Endothelial cell of hepatic sinusoid (primary cell): Measurements from ENCODE around the gene KLF7.

ENCODE experiments used
- in situ Hi-C: cut with HindIII; loops from 2 replicates; pipeline ENCODE4 v1.10.0; 2017; ENCODE audit warnings: low sequenced_read_pairs

Gene KLF7

GRCh38 chr2:207130958-207131521 lies 34.7 kb downstream of the KLF7 start:
- in situ Hi-C loops: no loop called here

- in situ Hi-C loops: no loop called here
Observed at GRCh38 chr2:207129821-207130220, 35.9 kb downstream of the KLF7 start.

DNA sequence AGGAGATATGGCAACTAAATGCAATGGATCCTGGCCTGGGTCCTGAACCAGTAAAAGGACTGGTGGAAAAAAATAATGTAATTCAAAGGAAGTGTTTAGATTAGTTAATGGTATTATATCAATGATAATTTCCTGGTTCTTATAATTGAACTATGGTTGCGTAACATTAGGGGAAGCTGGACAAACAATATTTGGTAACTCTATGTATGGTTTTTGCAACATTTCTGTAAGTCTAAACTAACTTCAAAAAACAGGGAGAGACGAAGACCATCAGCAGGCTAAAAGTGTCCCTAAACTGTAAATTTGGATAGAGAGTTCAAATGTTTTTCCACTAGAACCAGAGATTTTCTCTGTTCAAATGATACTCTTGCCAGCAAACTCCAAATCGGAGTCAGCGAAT lies 36.9 kb downstream of the KLF7 start:
- in situ Hi-C loops: no loop called here

GRCh38 chr2:207126724-207127308 lies 38.9 kb downstream of the KLF7 start:
- in situ Hi-C loops: no loop called here

GRCh38 chr2:207123776-207124391 lies 41.9 kb downstream of the KLF7 start:
- in situ Hi-C loops: no loop called here

DNA sequence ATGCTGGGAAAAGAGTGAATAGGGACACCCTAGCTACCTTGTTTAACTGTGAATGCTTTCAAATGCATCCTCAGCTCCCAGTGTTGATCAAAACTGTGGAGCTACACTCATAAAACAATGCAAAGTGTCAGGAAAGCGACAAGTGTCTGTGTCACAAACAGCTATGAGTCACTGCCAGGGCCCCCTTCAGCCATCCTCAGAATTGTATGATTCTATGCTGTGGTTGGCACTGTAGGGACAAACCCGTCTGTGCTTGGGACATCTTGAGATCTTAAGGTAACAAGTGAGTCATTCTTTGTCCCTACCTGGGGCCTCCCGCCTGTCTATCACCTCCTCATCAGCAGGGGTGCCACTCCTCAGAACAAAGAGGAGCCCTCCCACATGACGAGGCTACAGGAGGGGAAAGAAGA lies 42.4 kb downstream of the KLF7 start:
- in situ Hi-C loops: no loop called here

DNA sequence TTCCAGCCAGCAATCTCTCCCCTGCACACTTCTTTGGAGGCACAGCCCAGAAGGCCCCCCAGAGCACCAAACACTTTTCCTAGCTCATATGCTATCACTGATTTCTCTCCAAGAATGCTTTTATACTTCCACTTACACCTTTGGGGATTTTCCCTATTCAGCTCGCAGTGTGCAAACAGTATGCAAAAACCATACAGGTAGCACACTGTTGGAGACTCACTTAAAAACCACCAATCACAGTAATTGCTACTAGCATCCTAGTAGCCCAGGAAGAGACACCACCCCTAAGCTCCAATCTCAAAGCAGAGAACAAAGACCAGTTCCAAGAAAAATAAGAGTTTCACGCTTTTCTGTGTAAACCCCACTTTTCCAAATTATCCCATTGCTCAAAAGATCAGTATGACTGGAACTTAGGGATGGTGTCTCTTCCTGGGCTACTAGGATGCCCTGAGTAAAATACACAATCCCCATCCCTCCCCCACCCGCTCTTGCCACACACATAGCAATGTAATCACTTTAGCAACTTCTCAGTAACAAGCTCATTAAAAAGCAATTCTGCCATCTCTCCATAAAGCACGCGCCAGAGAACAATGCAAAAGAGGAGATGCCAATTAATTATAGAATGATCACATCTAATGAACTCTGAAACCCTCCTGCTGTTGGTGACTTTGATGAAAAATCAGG lies 43.0 kb downstream of the KLF7 start:
- in situ Hi-C loops: no loop called here

- in situ Hi-C loops: no loop called here
Observed at GRCh38 chr2:207121784-207122183, 44.0 kb downstream of the KLF7 start.

DNA sequence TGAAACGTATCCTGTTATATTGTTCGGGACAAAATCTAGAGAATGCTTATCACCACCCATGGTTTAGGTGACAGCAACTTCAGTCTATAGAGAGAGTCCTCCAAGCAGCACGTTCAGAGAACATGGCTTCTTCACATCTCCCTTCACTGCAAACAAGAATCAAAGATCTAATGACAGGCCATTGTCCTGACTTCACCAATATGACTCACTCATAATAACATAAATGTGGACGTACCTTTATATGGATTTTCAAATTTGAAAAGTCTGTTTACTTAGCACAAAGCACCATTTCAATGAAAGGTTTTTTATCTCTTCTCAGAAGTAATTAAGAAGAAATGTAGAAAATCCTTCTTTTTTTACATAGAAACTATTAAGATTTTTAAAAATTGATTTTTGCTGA lies 46.7 kb downstream of the KLF7 start:
- in situ Hi-C loops: no loop called here

DNA sequence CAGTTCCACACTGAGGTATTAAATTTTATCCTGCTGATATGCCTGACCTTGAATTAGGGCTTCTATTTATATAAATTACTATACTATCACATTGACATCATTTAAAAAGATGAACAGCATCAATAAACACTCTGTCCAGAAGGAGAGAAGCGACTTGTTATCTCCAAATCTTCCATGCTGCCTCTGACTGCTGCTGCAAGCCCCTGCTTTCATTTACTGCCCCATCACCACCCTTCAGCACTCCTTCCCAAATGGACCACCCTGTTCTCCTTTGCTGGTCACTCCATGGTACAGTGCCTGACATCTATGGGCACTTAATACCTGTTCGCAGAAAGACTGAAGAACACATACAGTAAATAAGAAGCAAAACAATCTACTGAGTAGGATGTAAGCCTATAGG lies 48.1 kb downstream of the KLF7 start:
- in situ Hi-C loops: no loop called here

DNA sequence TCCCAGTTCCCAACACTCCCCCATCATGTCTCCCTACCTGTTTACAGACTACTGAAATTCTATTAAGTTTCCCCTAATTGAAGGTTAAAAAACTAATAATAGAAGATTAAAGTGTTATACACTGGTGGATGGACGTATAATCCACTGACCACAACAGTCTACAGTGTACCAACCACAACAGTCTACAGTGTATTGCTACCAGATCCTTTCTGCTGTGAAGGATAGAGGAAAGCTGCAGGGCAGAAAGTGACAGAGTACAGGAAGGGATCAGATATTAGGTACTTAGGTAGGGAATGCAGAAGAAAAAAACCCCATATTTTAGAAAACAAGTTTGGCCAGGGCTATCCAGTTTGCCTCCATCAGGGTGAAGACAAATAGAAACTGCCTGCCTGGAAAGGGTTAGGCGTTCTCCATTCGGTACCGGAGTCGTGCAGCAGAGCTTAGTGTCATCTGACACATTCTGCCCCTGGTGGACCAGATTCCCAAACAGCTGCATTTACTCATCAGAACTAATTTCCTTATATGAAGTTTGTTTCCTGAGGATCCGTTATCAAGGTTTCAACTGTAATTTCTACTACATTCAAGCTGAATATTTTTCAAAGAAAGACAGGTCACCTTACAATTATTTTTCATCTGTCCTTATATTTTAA lies 49.9 kb downstream of the KLF7 start:
- in situ Hi-C loops: no loop called here

- in situ Hi-C loops: no loop called here
Observed at GRCh38 chr2:207113414-207113813, 52.3 kb downstream of the KLF7 start.

- in situ Hi-C loops: no loop called here
Observed at GRCh38 chr2:207112785-207113184, 53.0 kb downstream of the KLF7 start.

DNA sequence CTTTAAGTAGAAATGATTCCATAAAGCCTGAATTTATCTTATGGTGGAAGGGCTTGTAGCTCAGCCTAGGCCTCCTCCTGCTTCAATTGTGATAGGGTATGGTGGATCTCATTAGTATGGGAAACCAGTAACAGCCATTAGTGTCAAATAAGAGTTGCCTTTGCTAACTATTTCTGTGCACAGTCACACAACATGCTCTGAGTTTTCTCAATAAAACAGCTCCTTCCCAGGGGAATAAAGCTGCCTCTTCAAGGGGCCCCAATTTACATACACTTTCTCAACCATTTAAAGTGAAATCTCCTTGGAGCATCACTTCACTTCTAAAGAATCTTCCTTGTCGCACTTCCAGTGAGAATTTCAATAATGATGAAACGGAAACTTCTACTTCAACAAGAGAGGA lies 53.4 kb downstream of the KLF7 start:
- in situ Hi-C loops: no loop called here

GRCh38 chr2:207111757-207112156 lies 54.0 kb downstream of the KLF7 start:
- in situ Hi-C loops: no loop called here

GRCh38 chr2:207110715-207111114 lies 55.0 kb downstream of the KLF7 start:
- in situ Hi-C loops: no loop called here

- in situ Hi-C loops: no loop called here
Observed at GRCh38 chr2:207110310-207110709, 55.4 kb downstream of the KLF7 start.

DNA sequence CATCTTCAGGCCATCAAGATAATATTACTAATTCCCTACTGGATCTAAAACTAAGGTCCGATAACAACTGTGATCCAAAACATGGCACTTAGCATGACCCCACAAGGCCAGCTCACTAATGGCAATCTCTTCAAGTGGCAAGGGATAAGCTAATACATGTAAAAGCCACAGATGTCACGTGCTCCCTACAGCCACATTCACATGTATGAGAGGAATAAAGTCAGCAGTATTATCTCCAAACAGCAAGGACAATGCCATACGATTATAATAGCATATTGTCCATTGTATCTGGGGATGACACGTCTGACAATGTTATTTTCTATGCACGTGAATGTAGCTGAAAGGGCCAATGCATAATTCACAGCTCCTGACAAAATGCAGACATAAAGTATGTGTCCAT lies 56.0 kb downstream of the KLF7 start:
- in situ Hi-C loops: loop anchor here (5.0 kb wide), 1 partner anchor 33 kb away; no protein-coding TSS in a partner anchor

DNA sequence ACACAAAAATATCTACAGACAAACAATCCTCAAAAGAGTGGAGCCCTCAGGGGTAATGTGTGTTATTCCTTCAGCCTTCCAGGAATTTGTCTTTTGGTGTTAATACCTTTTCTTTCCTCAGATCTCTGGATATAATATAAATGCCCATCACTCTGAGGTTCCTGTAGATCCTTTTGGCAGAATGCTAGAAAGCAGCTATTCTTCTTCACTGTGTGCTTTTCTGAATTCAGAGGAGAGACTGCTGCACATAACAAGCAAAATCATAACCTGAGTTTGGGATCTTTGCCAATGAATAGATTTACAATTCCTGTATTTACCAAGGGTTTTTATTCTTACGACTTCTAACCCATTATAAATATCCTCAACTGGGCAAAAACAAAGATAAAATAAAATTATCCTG lies 57.3 kb downstream of the KLF7 start:
- in situ Hi-C loops: loop anchor here (5.0 kb wide), 1 partner anchor 34 kb away; no protein-coding TSS in a partner anchor

- in situ Hi-C loops: loop anchor here (5.0 kb wide), 1 partner anchor 35 kb away; no protein-coding TSS in a partner anchor
Observed at GRCh38 chr2:207107551-207107950, 58.2 kb downstream of the KLF7 start.

- in situ Hi-C loops: loop anchor here (5.0 kb wide), 1 partner anchor 35 kb away; no protein-coding TSS in a partner anchor
Observed at GRCh38 chr2:207107131-207107530, 58.6 kb downstream of the KLF7 start.
